Right lobe of liver (tissue), 6 donors: ENCODE results near the gene TMEM236. TPM values are rescaled to one million over a fixed set of nuclear protein-coding genes. Genes with fewer than 3 reads are reported as not detected.
A peak's percentile ranks its signal among the peaks of the same experiment; 100 is the strongest.

Source experiments
- ATAC-seq, 4 donors: fragments of 200-7000 bp; cut with Tn5 transposase; one replicate each; pipeline ENCODE4 v1.9.1; 2020; ENCODE audit warnings: mild to moderate bottlenecking in 4 of 4, moderate library complexity in 4 of 4
- DNase-seq, 3 donors: peaks; one replicate each; pipeline ENCODE4 v3.0.0-alpha.2; 2020
- H3K27ac ChIP-seq, 3 donors: fragments of 200-600 bp; one replicate each; pipeline ENCODE4 v1.8.0; 2022
- H3K27me3 ChIP-seq, 2 donors: fragments of 200-600 bp; one replicate each; pipeline ENCODE4 v1.8.0; 2022
- H3K36me3 ChIP-seq, 4 donors: fragments of 200-600 bp; sonication (generic) in 1 of 4; one replicate each; pipeline versions ENCODE4 v1.5.1 to v1.8.0; 2017 to 2022; ENCODE audit warnings: control low read depth in 1 of 4
- H3K4me1 ChIP-seq, 4 donors: fragments of 200-600 bp; sonication (generic) in 1 of 4; one replicate each; pipeline versions ENCODE4 v1.5.1 to v1.8.0; 2017 to 2022; ENCODE audit warnings: control low read depth in 1 of 4
- H3K4me3 ChIP-seq, 3 donors: fragments of 200-600 bp; one replicate each; pipeline ENCODE4 v1.8.0; 2022
- H3K9me3 ChIP-seq, 4 donors: fragments of 200-600 bp; sonication (generic) in 1 of 4; one replicate each; pipeline versions ENCODE4 v1.5.1 to v1.8.0; 2017 to 2022; ENCODE audit warnings: control low read depth in 1 of 4
- CTCF ChIP-seq, 4 donors: fragments of 200-600 bp in 3 of 4; fragments of 450-650 bp in 1 of 4; IDR thresholded peaks; one replicate each; pipeline versions ENCODE4 v1.5.1 to v1.8.0; 2016 to 2022; ENCODE audit warnings: antibody characterized with exemption in 4 of 4, mild to moderate bottlenecking in 2 of 4
- POLR2A ChIP-seq: fragments of 450-650 bp; IDR thresholded peaks from one replicate; pipeline ENCODE4 v1.6.1; 2017; ENCODE audit warnings: antibody characterized with exemption, mild to moderate bottlenecking
- WGBS: methylation state at CpG from one replicate; pipeline ENCODE4 v1.1.6; 2018; ENCODE audit warnings: low coverage, low lambda C conversion rate; ENCODE audit not compliant: insufficient coverage; ENCODE audit errors: missing lambda C conversion rate; 5-methylcytosine and 5-hydroxymethylcytosine counted together
- intact Hi-C, 2 donors: fragments of 100-400 bp; cut with DNase I; formaldehyde crosslinking; loops; one replicate each; pipeline versions ENCODE4 v1.11.2 to v1.14.1; 2022
- total RNA-seq, 6 experiments: library from RNA; depleted of rRNA in 2 of 6; stranded (reverse); fragments of >200 nt in 2 of 6; fragmentation: NEBNext Ultra II Directional in 3 of 6; extraction: Animal tissue kit (Norgen Biotek cat#: 25700) in 3 of 6; gene quantifications; one replicate each; pipeline versions ENCODE4 v1.1.0 to v1.2.4, GENCODE V29; 2016 to 2023
- donor health status: DM: no; HTN: yes; CAD: no.
- donor health status: DM: no; HTN: no; CAD: no.
- donor health status: DM: no; HTN: no; CAD: no.
- donor health status: DM: no; HTN: yes; CAD: no.
- donor health status: DM: no; HTN: yes; CAD: no.

Gene TMEM236
- total RNA-seq, 6 experiments from 2014 or later = 0.06 to 0.20 (median 0.13) TPM

- Histone ChIP-seq H3K27ac (no peak overlapping the region), H3K4me3 (no peak overlapping the region), H3K27me3 (no peaks in the 10 kb centered on the region), H3K9me3 (no peaks in the 10 kb centered on the region), H3K36me3 (no peaks in the 10 kb centered on the region), H3K4me1 (no peaks in the 10 kb centered on the region)
- DNase-seq (no peak), ATAC-seq (no peak)
- TF ChIP-seq CTCF (IDR thresholded peaks at IDR 0.05) (no peak), POLR2A (no peak)
- intact Hi-C loops = no loop called here
- WGBS = 83% methylated on average over 2 of the region's 2 CpGs
Measured at GRCh38 chr10:17758200-17758599, 6.2 kb downstream of the TMEM236 start.

DNA sequence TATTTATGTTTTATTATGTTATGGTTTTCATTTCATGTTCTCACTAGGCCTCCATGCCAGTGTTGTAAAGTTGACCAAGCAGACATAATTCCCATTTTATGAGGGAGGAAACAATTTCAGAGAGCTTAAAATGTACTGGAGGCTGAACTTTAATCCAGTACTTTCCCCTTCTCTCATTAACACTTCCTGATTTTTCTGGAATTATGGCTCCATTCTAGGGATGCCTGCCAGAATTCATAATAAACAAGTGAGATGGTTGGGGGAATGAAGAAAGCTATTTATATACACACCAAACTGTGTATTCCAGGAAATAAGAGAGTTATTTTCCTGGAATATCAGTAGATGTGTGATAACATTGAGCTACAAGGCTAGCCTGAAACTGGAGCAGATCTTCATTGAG is 6.9 kb downstream of the TMEM236 start:
- Histone ChIP-seq H3K27me3 (no peaks in the 10 kb centered on the region), H3K4me1 (no peaks in the 10 kb centered on the region), H3K27ac (no peak overlapping the region), H3K9me3 (no peaks in the 10 kb centered on the region), H3K4me3 (no peak overlapping the region), H3K36me3 (no peaks in the 10 kb centered on the region)
- no peak for TF ChIP-seq CTCF (IDR thresholded peaks at IDR 0.05)
- TF ChIP-seq POLR2A = no peak
- intact Hi-C loops = no loop called here
- DNase-seq = no peak
- ATAC-seq = peak; percentile 29 to 64 (median 54)

- 78% methylated on average over 4 of the region's 4 CpGs for WGBS
- no peaks in the 10 kb centered on the region for H3K27me3 ChIP-seq
- intact Hi-C loops = no loop called here
- no peak overlapping the region for H3K4me3 ChIP-seq
- TF ChIP-seq CTCF (IDR thresholded peaks at IDR 0.05) = no peak
- no peak for TF ChIP-seq POLR2A
- no peaks in the 10 kb centered on the region for H3K4me1 ChIP-seq
- H3K27ac ChIP-seq = no peak overlapping the region
- DNase-seq (no peak), ATAC-seq (no peak)
- H3K36me3 ChIP-seq = no peaks in the 10 kb centered on the region
- H3K9me3 ChIP-seq = no peaks in the 10 kb centered on the region
Measured at GRCh38 chr10:17764142-17764541, 12.1 kb downstream of the TMEM236 start.

GRCh38 chr10:17765602-17766001 is 13.6 kb downstream of the TMEM236 start:
- no peaks in the 10 kb centered on the region for H3K36me3 ChIP-seq
- no peaks in the 10 kb centered on the region for H3K4me1 ChIP-seq
- H3K9me3 ChIP-seq = no peaks in the 10 kb centered on the region
- TF ChIP-seq POLR2A (no peak), CTCF (IDR thresholded peaks at IDR 0.05) (no peak)
- H3K4me3 ChIP-seq = no peak overlapping the region
- 49% methylated on average over 3 of the region's 3 CpGs for WGBS
- DNase-seq = no peak
- H3K27ac ChIP-seq = no peak overlapping the region
- intact Hi-C loops = no loop called here
- H3K27me3 ChIP-seq = no peaks in the 10 kb centered on the region
- no peak for ATAC-seq

- 57% methylated on average over 1 of the region's 1 CpG for WGBS
- no peaks in the 10 kb centered on the region for H3K36me3 ChIP-seq
- H3K9me3 ChIP-seq = no peaks in the 10 kb centered on the region
- intact Hi-C loops = no loop called here
- H3K27ac ChIP-seq = no peak overlapping the region
- no peak overlapping the region for H3K4me3 ChIP-seq
- no peaks in the 10 kb centered on the region for H3K4me1 ChIP-seq
- no peaks in the 10 kb centered on the region for H3K27me3 ChIP-seq
- TF ChIP-seq CTCF (IDR thresholded peaks at IDR 0.05) (no peak), POLR2A (no peak)
- ATAC-seq = no peak
- no peak for DNase-seq
Measured at GRCh38 chr10:17766731-17767130, 14.7 kb downstream of the TMEM236 start.
